Gastrocnemius medialis (tissue), 4 donors: ENCODE results near the gene LZTFL1.

Experiments
- CTCF ChIP-seq, 5 experiments: fragments of 450-650 bp in 3 of 5; fragments of 200-600 bp in 2 of 5; sonication (generic) in 2 of 5; IDR thresholded peaks in 4 of 5; conservative IDR thresholded peaks in 1 of 5; 1 replicate in 4 of 5; 2 replicates in 1 of 5; pipeline ENCODE4 v1.5.1; 2016 to 2019; ENCODE audit warnings: antibody characterized with exemption in 5 of 5, mild to moderate bottlenecking in 3 of 5, moderate library complexity in 3 of 5
- POLR2A ChIP-seq, 2 donors: fragments of 450-650 bp; IDR thresholded peaks; one replicate each; pipeline ENCODE4 v1.6.1; 2017; ENCODE audit warnings: antibody characterized with exemption in 2 of 2, mild to moderate bottlenecking in 2 of 2, moderate library complexity in 2 of 2

GRCh38 chr3:45776301-45776595, 65.7 kb downstream of the LZTFL1 start:
- TF ChIP-seq CTCF (IDR thresholded peaks at IDR 0.05 in 4 of 5, conservative IDR thresholded peaks at IDR 0.05 in 1 of 5) (no peak), POLR2A (IDR thresholded peaks at IDR 0.05) (no peak)
